ENCODE data around the gene TLN1.
A peak's percentile ranks its signal among the peaks of the same experiment; 100 is the strongest.

The TLN1 gene

DNA sequence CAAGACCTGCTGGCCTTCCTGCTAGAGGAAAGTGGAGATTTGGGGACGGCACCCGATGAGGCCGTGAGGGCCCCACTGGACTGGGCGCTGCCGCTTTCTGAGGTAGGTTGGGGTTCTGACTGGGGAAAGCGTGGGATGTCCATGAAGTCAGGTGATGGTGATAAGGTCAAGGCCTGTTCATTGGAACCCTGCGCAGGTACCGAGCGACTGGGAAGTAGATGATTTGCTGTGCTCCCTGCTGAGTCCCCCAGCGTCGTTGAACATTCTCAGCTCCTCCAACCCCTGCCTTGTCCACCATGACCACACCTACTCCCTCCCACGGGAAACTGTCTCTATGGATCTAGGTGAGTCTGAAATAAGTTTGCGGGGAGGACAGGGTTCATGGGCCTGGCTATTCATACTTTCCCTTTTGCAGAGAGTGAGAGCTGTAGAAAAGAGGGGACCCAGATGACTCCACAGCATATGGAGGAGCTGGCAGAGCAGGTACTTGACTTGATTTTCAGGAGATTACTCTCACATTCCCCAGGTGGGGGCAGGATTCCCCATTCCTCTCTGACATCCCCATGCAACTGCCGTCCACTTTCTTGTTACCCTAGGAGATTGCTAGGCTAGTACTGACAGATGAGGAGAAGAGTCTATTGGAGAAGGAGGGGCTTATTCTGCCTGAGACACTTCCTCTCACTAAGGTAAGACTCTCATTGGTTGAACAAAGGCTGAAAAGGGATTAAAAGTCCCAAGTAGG lies 976 bp upstream of the TLN1 start:
- H3K4me3 ChIP-seq (ENCODE audit: low read depth, low read length) = peak overlapping the region; percentile 71
- no peak for DNase-seq (ENCODE audit: low read depth)
- TF ChIP-seq, protein P1, sequence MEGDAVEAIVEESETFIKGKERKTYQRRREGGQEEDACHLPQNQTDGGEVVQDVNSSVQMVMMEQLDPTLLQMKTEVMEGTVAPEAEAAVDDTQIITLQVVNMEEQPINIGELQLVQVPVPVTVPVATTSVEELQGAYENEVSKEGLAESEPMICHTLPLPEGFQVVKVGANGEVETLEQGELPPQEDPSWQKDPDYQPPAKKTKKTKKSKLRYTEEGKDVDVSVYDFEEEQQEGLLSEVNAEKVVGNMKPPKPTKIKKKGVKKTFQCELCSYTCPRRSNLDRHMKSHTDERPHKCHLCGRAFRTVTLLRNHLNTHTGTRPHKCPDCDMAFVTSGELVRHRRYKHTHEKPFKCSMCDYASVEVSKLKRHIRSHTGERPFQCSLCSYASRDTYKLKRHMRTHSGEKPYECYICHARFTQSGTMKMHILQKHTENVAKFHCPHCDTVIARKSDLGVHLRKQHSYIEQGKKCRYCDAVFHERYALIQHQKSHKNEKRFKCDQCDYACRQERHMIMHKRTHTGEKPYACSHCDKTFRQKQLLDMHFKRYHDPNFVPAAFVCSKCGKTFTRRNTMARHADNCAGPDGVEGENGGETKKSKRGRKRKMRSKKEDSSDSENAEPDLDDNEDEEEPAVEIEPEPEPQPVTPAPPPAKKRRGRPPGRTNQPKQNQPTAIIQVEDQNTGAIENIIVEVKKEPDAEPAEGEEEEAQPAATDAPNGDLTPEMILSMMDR (IDR thresholded peaks at IDR 0.05; ENCODE audit: low read depth, low read length, missing control alignments) = no peak

DNA sequence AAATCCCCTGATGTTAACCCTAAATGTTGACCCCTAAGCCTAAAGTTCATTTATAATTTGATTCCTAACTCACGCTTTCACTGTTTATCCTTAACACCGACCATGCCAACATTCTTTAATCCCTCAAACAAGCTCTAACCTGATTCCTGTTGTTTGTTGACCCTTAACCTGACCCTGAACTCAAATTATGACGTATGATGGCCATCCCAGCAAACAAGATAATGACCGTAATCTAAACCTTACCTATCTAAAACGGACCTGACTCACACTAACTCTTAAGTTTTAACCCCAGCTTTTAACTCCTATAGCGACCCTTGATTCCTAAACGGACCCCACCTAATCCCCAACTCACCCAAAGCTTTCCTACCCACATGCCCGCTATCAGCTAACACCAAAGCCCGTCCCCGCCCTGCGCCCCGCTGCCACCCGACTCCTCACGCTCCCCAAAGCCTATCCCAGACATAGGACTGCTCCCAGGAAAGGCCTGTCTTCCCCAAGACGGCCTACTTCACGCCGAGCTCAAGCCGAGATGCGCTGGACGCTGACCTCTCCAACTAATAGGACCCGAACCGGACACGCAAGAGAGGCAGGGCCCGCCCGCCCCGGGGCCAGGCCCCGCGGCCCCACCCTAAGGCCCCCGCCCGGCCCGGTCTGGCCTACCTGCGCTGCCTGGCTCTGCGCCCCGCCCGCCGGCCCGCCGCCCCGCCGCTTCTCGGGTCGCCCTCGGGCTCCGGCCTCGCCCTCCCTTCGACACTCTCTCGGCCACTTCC lies 395 bp downstream of the TLN1 start:
- DNase-seq (ENCODE audit: low read depth) = no peak
- TF ChIP-seq, protein P1 (IDR thresholded peaks at IDR 0.05; ENCODE audit: low read depth, low read length, missing control alignments) = no peak
- H3K4me3 ChIP-seq (ENCODE audit: low read depth, low read length) = peak overlapping the region; percentile 71

DNA sequence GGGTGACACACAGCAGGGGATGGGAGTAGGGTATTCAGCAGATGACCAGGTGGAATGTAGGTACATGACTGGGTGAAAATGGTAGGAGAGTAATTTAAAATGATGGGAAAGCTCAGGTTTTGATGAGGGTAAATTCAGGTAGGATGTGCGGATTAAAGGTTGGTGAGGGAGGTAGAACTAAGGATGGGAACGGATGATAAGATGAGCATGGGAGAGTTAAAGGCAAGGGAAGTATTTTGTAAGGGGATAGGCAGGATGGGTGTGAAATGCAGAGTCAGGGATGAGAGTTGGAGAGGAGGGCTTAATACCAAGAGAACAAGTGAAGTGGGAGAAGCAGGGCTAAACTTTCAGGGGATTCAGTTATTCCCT lies 1.5 kb downstream of the TLN1 start:
- no peak for DNase-seq (ENCODE audit: low read depth)
- peak overlapping the region; percentile 71 for H3K4me3 ChIP-seq (ENCODE audit: low read depth, low read length)
- TF ChIP-seq, protein P1 (IDR thresholded peaks at IDR 0.05; ENCODE audit: low read depth, low read length, missing control alignments) = no peak

DNA sequence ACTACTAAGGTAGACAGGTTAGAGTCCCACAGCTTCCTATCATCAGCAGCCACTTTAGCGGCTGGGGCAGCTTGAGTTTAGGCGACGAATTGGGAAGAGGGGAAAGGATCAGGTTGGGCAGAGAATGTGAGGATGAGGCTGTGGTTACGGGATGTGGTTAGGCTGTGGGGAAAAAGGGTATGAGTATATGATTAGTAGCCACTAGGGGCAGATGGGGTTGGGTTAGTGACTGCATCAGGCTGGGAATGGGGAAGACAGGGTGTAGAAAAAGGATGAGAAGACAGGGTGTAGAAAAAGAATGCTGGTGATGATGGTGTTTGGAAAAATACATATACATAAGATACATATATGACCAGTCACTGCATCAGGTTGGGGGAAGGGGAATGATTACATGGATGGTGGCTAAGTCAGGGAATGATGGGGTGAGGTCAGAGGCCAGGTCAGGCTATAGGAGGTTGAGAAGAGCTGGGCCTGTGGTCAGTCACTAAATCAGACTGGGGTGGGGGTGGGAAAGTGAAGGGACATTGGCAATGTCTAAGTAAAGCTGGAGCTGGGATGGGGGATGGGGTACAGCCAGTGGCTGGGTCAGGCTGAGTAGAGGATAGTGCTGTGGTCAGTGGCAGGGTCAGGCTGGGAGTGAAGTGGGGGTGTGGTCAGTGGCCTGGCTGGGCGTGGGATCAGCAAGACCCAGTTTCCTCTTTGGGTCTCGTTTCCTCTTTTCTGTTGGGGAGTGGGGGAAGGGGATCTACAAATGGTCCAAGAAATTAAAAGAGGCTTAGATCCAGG lies 2.1 kb downstream of the TLN1 start:
- DNase-seq (ENCODE audit: low read depth) = no peak
- peak overlapping the region; percentile 71 for H3K4me3 ChIP-seq (ENCODE audit: low read depth, low read length)
- TF ChIP-seq, protein P1 (IDR thresholded peaks at IDR 0.05; ENCODE audit: low read depth, low read length, missing control alignments) = peak; percentile 78

DNA sequence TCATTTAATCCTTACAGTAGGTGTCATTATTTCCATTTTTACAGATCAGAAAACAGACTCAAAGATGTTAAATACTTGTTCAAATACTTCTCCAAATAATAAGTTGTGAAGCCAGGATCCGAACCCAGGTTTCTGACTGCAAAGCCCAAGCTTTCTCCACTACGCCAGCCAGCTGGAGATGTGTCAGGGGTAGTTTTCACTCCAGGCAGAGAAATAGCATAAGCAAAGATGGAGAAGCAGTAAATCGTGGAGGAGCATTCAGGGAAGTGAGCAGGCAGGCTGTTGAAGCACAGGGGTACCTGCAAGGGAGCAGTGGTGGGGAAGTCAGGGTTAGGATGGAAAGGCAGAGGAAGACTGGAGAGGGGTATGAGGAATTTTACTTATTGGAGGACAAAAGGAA lies 2.9 kb downstream of the TLN1 start:
- H3K4me3 ChIP-seq (ENCODE audit: low read depth, low read length) = peak overlapping the region; percentile 71
- TF ChIP-seq, protein P1 (IDR thresholded peaks at IDR 0.05; ENCODE audit: low read depth, low read length, missing control alignments) = no peak
- DNase-seq (ENCODE audit: low read depth) = no peak

DNA sequence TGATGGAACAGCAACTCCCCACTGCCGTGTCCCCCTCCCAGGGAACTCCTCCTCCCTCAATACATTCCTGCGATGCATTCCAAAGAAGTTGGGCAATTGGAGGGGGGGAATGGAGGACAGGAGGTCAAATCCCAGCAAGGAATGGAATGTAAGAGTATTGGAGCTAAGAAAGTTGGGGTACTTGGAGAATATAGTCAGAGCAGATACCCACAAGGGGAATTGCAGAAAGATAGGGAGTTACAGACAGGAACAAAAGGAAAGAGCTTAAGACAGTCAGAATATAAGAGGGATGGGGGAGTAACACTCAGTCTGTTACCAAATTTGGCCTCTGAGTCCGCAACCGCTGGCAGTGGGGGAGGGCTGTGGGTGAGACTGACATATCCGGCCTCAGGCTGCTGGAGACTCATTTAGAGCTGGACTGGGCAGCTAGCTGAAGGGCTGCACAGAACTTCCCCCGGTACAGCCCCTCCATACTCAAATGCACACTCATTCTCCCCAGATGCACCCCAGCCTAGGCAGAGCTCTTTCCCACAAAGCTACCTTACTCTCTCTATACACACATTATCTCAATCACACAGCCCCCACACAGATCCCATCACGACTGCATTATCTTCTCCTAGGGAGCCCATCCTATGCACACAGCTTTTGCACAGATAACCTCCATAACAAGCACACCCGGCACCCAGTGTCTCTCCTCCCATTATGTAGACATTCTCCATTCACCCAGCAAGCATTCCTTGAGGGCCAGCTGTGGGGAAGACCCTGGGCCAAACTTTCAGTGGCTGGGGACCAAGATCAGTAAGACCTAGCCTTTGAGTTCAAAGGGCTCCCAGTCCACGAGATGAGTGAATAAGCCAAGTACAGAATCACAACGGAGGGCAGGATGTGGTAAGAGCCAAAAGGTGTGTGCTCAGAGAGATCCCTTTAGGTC lies 3.7 kb downstream of the TLN1 start:
- DNase-seq (ENCODE audit: low read depth) = no peak
- H3K4me3 ChIP-seq (ENCODE audit: low read depth, low read length) = peak overlapping the region; percentile 57
- TF ChIP-seq, protein P1 (IDR thresholded peaks at IDR 0.05; ENCODE audit: low read depth, low read length, missing control alignments) = no peak

All from GM12864 (cell line).